GM19438 (cell line): ENCODE data around the gene MAP3K7.
"Not testable (repeated sequence)": the region's sequence is repeated elsewhere in the genome, so short reads cannot be mapped to it uniquely, and the experiment has no call there.

Source experiments
- ATAC-seq: cut with Tn5 transposase; IDR thresholded peaks from one replicate; pipeline ENCODE4 v1.9.1; 2021; ENCODE audit warnings: low read depth; ENCODE audit not compliant: unreplicated experiment

The MAP3K7 gene

DNA sequence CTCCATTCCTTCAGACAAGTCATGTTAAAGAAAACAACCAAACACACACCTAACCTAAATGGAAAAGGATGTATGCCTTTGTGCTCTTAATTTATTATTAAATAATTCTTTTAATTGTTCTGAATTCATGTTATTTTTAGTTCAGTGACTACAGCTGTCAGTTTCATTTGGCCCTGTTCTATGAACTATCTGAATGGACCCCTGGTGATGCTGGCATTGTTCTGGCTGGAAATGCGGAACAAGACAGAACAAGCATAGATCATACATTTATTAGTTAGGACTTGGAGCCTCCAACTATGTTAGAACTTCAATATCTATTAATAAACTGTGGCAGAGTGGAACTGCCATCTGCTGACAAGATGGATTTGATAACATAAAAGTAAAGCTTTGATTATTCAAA, 5.7 kb downstream of the MAP3K7 start:
- ATAC-seq, result no peak

DNA sequence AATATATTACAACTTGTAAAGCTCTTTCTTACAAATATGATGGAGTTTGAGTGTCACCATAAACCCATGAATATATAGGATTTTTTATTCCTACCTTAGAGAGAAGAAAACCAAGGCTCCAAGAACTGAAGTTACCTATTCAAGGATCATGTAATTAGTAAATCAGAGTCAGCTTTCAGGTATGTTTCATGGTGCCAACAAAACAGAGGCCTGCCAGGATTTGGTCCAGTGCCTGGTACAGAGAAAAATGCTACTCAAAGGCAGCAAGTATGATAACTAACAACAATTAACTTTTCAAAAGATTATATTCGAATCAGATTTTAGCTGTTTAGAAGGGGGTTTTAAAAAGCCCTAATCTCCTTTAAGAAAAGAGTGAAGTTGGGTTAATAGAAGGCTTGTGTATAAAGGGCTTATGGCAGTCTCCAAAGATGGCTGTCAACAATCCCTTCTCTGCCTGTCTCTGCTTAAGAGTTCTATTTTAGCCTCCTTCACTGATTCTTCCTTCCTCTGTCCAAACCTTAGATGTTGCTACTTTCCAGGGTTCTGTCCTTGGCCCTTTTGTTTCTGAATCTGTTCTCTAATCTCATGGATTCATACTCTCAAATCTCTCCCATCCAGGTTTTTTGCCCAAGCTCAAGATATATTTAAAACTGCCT, 7.8 kb downstream of the MAP3K7 start:
- no peak for ATAC-seq

DNA sequence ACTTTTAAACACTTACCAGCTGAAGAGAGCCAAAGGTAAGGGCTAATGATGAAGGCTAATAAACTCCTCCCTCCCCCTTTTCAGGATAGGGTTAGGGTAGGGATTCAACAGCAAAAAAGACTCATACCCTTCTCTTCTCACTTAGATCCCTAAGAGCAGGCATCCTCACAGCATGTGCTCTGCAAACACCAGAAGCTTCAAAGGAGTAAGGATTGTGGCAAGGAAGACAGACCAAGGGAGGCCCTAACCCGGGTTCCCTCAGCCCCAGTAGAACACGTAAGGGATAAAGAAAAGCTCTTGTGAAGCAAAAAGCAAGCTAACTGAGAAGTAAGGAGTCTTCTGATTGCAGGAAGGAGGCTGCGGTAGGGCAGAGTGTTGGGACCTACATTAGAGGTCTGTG, 11.6 kb downstream of the MAP3K7 start:
- ATAC-seq, result no peak

DNA sequence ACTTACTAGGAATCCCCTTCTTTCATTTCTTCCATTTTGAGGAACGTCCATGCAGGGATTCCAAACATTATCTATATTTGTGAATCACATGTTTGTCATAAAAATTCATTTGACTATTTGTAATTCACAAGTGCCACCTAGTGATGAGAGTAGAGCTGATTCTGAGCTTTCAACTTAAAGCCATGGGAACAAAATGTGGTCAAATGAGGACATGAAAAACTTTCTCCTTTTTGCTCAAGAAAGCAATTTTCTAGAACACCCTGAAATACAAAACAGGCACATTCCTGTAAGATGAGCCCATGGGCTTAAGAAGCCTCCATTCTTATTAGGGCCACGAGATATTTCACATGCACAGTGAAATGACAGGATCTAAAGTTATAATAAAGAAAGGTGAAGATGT, 12.3 kb downstream of the MAP3K7 start:
- ATAC-seq, result no peak

DNA sequence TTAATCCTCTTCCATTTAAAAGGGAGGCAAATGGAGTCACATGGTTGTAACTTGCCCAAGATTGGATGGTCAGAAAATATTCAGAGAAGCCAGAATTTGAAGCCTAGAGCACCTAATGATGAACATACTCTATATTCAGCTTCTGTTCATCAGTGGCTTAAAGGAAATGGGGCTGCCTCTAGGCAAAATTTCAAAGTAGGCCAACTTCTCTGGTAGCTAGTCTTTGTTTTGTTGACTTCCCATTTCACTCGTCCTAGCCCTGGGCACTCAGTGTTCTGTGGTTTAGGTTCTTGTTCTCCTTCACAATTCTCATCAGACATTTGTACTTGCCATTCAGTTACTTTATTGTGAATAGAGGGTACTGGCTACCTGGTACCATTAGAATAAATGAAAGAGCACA, 13.2 kb downstream of the MAP3K7 start:
- no peak for ATAC-seq

DNA sequence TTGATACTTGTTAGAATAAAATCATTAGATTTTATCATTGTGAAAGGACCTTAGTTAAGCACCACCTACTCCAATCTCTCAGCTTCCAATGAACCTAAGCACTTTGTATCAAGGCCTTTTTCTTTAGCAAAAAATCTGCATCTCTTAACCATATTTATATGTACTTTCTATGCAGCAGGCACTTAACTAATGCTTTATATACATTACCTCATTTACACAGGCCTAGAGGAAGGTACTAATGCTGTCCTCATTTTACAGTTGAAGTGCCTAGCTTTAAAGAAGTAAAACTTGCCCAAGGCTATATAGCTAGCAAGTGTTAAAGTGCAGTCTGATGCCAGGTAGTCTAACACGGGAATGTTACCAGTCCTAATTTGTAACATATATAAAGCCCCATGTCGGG, 14.0 kb downstream of the MAP3K7 start:
- ATAC-seq, result no peak

DNA sequence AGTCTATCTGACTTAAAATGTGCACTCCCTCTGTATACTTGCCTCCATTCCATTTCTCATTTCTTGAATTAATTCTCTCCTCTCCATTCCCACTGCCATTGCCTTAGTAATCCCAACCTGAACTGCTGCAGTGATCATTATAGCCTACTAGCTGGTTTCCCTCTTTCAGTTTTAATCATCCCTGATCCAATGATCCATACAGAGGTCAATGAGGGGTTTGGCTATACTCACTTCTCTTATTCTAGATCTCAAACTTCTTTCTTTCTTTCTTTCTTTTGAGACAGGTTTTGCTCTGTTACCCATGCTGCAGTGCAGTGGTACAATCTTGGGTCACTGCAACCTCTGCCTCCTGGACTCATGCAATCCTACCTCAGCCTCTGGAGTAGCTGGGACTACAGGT, 17.6 kb downstream of the MAP3K7 start:
- no peak for ATAC-seq

DNA sequence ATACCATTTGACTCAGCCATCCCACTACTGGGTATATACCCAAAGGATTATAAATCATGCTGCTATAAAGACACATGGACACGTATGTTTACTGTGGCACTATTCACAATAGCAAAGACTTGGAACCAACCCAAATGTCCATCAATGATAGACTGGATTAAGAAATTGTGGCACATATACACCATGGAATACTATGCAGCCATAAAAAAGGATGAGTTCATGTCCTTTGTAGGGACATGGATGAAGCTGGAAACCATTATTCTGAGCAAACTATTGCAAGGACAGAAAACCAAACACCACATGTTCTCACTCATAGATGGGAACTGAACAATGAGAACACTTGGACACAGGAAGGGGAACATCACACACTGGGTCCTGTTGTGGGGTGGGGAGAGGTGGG, 19.2 kb downstream of the MAP3K7 start:
- not testable (repeated sequence) for ATAC-seq

DNA sequence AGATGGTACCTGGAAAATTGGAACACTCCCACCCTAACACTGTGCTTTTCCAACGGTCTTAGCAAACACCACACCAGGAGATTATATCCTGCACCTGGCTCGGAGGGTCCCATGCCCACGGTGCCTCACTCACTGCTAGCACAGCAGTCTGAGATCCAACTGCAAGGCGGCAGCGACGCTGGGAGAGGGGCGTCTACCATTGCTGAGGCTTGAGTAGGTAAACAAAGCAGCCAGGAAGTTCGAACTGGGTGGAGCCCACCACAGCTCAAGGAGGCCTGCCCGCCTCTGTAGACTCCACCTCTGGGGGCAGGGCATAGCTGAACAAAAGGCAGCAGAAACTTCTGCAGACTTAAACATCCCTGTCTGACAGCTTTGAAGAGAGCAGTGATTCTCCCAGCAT, 24.5 kb downstream of the MAP3K7 start:
- ATAC-seq, result not testable (repeated sequence)

DNA sequence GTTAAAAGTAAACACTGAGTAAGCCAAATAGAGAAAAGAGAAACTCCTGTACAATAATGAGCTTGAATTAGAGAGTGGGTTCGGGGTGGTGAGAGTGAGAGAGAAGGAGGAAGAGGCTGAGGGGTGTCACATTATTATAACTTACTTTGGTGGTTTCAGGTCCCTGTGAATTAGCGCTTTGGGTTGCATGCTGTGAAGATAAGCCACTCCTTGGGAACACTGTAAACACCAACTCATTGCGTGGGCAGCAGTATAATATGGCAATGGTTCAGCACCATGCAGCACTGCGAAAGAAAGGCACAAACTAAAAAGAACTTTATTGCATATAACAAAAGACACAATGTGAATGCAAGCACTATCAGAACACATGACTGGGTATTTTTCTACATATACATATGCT, 26.9 kb downstream of the MAP3K7 start:
- ATAC-seq, result no peak

DNA sequence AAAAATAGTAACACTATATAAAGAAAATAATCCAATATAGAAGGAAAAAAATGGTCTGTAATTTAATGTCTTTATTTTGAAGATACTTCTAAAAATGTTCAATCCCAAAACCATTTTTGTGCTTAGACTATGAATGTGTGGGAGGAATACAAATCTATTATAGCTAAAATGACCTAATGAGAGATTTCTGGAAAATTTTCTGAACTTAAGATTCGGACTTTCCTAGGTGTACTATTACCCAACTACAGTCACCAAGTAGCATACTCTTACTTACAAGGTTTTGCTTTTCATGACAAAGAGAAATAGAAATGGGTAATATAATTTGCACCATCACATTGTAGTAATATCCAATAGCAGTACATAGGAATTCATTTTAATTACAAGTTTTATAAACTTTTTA, 29.9 kb downstream of the MAP3K7 start:
- ATAC-seq, result no peak

DNA sequence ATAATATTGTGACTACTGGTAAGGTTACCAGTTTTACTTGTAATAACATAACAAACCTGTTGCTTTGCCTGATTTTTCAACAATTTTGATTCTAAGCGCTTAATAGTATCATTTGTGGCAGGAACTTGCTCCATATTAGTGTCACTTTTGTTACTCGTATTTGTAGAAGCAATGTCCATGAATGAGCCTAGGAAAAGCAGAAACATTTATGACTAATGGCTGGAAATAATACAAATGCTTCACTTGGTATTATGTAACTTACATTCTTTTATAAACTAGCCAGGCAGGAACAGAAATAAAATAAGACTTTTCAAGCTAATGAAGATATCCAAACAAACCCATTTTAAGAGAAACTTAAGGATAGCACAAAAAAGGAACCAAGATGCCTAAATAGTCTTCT, 38.9 kb downstream of the MAP3K7 start:
- no peak for ATAC-seq

DNA sequence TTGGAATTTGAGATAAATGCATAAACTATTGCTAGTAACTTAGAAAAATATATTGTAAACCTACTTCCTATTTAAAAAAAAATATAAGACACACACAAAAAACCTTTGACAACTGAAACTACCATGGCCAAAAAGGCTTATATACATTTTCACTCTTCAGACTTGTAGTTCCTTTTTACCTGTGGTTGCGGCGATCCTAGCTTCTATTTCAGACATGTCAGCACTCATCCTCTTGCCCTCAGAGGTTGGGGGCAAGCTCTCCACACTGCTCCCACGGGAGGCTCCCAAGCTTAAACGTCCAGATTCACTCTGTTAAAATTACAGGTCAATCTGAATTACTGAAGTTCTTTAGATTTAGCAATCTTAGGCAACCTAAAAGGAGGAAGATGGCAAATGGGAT, 39.8 kb downstream of the MAP3K7 start:
- ATAC-seq, result no peak

DNA sequence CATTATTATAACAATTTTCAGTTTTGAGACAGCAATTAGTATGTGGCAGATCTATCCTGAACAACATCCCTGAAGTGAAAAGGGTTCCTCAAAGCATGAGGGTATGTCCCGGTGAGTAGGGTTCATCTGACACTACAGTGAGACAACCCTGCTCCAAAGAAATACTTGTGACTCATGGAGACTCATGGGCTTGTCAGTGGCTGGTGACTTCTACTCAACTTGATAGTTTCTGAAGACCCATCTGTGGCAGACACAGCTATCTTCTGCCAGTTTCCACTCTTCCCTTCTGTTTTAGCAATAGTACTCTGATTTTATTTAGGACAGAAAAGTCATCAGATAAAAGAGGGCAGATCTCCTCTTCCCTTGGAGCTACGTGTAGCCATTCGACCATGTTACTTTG, 41.4 kb downstream of the MAP3K7 start:
- no peak for ATAC-seq

DNA sequence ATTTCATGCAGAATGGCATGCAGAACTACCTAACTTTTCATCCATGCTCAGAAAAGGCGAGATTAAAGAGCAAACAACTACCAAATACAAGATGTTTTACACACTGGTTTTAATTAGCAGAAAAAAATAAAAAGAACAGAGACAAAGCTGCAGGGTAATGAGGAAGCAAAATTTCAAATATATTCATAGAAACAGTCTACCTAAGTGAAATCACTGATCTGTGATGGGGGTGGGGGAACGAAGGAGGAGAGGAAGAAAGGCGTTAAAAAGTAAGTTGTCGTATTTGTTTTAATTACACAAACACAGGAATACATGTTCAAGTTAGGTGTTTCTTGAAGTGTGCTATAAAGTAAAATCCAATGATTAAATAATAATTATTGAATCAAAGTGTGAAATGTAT, 42.1 kb downstream of the MAP3K7 start:
- ATAC-seq, result no peak

DNA sequence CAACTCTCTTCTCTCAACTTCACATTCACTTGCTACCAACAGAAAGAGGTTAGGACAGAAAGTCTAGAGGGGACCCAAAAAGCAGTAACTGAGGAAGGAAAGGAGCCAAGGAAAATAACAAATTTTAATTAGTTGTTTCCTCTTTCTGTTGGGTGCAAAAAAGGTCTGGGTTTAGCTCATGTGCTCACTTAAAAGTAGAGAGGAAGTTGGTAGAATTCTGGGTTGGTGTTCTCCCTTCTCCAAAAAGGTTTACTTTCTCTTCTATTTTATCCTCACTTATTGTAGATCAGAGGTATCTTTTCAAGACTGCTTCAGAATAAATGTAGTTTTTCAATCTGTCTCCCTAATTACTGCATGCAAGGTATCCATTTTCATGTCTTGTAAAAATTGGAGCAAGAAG, 42.8 kb downstream of the MAP3K7 start:
- no peak for ATAC-seq

DNA sequence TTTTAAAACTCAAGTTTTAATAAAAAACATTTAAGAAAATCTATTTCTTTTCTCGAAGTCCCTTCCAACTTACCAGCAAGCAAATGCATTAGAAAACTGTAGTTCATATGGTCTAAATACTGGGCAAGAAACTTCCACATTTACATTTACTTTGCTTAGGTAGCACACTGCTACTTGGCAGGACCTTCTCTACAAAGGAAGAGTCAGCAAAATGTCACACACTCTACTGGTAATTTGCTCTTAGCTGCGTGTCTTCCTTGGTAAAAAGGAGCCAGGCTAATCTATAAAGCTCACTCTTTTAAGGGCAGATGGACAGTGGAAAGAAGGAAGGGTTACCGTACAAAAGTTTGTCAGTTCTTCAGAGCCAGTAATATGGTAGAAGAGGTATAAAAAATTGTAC, 45.7 kb downstream of the MAP3K7 start:
- no peak for ATAC-seq

DNA sequence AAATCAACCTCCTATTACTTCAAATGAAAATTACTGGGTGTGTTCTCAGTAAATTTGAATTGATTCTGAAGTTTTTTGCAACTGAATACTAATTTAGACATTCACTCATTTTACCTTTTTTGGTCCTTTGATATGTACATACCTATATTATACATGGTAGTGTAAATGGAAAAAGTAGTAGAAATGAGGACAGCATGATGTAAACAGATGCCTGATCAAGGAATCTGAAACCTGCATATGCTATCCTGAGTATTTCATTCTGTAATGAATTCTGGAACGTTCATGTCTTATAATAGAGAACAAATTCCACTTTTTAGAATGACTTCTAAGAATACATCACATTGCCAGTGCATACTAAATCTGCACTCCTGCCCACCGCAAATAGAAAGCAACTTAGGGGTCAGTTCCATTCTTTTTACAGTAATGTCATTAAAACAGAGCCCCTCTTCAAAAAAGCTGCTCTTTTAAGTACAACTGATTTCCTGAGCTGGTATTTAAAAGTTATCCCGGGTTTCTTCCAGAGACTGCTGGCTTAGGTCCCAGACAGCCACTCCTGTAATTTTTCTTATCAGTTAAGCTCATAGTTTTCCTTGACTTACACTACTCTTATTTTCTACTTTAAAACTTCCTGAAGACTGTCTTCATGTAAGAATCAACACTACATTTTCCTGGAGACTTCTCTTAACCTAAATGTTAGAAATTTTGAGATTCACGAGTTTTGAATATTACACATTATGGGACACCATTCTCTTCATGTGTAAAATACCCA, 48.4 kb downstream of the MAP3K7 start:
- no peak for ATAC-seq

DNA sequence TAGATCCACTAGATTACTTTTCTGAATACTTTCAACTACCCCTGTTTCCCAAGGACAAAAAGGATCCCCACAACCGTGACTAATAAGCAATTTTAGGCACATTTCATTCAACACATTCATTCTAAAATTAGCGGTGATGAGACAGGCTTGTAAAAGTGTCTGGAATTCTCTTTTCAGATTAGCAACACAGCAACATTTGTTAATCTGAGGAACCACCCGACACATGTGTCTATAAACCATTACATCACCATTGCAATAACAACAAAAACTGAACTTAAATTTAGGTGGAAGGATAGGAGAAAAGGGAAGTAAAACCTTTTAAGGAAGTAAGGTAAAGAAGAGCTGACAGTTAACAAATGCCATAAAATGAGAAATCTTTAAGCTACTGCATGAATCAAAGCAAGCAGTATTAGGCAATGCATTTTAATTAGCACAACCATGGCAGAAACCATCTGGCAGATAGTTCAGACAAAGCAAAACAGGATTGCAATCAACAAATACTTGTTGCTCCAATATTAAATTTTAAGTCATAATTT, 49.1 kb downstream of the MAP3K7 start:
- peak; percentile 67 for ATAC-seq

DNA sequence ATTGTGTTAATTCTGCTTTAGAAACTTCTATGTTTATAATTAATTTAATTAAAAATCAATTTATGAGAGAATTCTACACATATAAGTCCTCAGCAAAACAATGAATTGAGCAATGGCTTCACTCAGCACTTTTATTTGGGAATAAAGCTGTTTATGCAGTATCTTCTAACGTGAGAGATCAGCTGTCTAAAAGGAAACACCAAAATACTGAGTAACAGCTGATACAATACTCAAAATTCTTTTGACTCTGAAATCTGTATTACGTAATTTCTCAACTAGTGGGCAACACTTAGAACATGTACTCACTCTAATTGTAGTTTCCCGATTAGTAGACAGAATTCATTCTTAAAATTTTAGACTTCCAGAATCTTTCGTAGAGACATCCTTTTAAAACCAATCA, 49.8 kb downstream of the MAP3K7 start:
- ATAC-seq, result no peak

DNA sequence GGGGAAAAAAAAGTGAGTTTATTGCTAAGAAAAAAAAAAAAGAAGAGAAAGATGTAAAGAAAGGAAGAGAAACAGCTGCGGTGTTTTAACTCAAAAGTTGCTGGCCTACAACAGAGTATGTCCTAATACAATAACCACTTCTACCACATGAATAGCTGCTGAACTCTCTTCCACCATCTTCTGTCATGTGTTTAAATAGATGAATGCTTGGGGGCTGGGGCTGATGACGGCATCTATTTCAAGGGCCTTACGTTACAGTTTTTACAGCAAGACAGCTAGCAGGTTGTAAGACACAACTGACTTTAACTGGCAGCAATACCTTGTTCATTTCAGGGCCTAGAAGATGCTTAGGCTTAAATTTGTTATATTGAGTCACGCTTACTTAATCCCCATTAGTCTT, 50.4 kb downstream of the MAP3K7 start:
- no peak for ATAC-seq

DNA sequence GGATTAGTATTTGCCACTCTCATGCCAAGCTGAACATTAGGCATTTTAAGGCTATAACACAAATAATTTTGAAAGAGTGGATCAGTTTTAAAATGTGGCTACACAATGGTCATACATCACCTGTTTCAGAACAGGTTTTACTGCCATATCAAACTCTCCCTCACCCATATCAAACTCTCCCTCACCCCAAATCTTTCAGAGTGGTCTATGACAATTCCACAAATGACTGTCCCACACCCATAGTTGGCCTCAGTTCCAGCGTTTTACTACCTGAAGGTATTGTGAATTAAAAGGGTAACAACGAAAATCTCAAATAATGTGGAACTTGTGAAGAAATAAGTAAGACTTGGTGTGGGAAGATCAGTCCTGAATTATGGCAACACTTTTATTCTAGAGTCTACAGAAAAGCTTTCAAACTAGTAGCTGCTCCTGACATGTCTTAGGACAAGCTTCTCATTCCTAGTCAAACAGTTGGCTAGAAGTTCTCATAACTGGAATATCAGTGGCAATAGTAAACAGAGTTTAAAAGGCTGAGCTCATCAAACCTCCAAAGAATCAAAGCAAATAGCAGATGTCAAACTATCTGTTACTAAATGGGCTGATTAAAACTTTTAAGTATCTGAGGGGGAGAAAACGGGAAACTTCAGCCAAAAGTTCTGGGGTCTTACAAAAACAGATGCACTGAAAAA, 52.4 kb downstream of the MAP3K7 start:
- no peak for ATAC-seq
